Measurements from ENCODE around the gene SHF. TPM values are rescaled to one million over a fixed set of nuclear protein-coding genes. Genes with fewer than 3 reads are reported as not detected.

The SHF gene
- total and polyA plus RNA-seq, 8 donors, result 5.5 to 44.9 (median 37.3) TPM

GRCh38 chr15:45231132-45231531 lies 43.4 kb upstream of the SHF start:
- DNase-seq, result no peak
- Histone ChIP-seq H3K27me3 (no peaks in the 10 kb centered on the region), H3K4me1 (no peaks in the 10 kb centered on the region), H3K36me3 (no peaks in the 10 kb centered on the region), H3K9me3 (peaks cover 0 to 25% of the 10 kb centered on the region in 2 donors), H3K27ac (no peak overlapping the region), H3K4me3 (no peak overlapping the region)
- intact Hi-C loops (cut with DNase I), result no loop called here
- no peak for ATAC-seq
- no peak for TF ChIP-seq CTCF (IDR thresholded peaks at IDR 0.05)

- intact Hi-C loops (cut with DNase I), result no loop called here
- peaks cover 0 to 19% of the 10 kb centered on the region in 2 donors for H3K9me3 ChIP-seq
- H3K27ac ChIP-seq, result no peak overlapping the region
These were observed 42.6 kb upstream of the SHF start for GRCh38 chr15:45230245-45230965.

GRCh38 chr15:45228931-45229330 lies 41.2 kb upstream of the SHF start:
- Histone ChIP-seq H3K36me3 (no peaks in the 10 kb centered on the region), H3K27ac (no peak overlapping the region), H3K27me3 (no peaks in the 10 kb centered on the region), H3K4me3 (no peak overlapping the region), H3K4me1 (no peaks in the 10 kb centered on the region), H3K9me3 (peaks cover 0 to 4% of the 10 kb centered on the region in 2 donors)
- no peak for DNase-seq
- TF ChIP-seq CTCF (IDR thresholded peaks at IDR 0.05), result no peak
- intact Hi-C loops (cut with DNase I), result no loop called here
- no peak for ATAC-seq

More at GRCh38 chr15:45230245-45230965, 42.6 kb upstream of the SHF start:
- Histone ChIP-seq H3K4me3 (no peak overlapping the region), H3K27me3 (no peaks in the 10 kb centered on the region), H3K4me1 (no peaks in the 10 kb centered on the region), H3K36me3 (no peaks in the 10 kb centered on the region)
- TF ChIP-seq CTCF (IDR thresholded peaks at IDR 0.05), result no peak
- DNase-seq, result no peak
- ATAC-seq, result no peak

GRCh38 chr15:45225506-45226273 lies 37.9 kb upstream of the SHF start:
- H3K27ac ChIP-seq, result no peak overlapping the region
- H3K9me3 ChIP-seq, result no peaks in the 10 kb centered on the region
- DNase-seq (no peak), ATAC-seq (no peak)
- H3K27me3 ChIP-seq, result no peaks in the 10 kb centered on the region
- no peak overlapping the region for H3K4me3 ChIP-seq
- H3K36me3 ChIP-seq, result no peaks in the 10 kb centered on the region
- intact Hi-C loops (cut with DNase I), result no loop called here
- no peaks in the 10 kb centered on the region for H3K4me1 ChIP-seq
- TF ChIP-seq CTCF (IDR thresholded peaks at IDR 0.05), result no peak

- no peaks in the 10 kb centered on the region for H3K9me3 ChIP-seq
- DNase-seq (no peak), ATAC-seq (no peak)
- H3K4me3 ChIP-seq, result no peak overlapping the region
- no peaks in the 10 kb centered on the region for H3K36me3 ChIP-seq
- TF ChIP-seq CTCF (IDR thresholded peaks at IDR 0.05), result no peak
- H3K27ac ChIP-seq, result no peak overlapping the region
- no peaks in the 10 kb centered on the region for H3K27me3 ChIP-seq
- intact Hi-C loops (cut with DNase I), result no loop called here
- H3K4me1 ChIP-seq, result no peaks in the 10 kb centered on the region
These were observed 37.0 kb upstream of the SHF start for GRCh38 chr15:45224621-45225217.

All from left lung (tissue), 10 donors.